Superior temporal gyrus (tissue), 1 donor: ENCODE measurements around the gene TMEM212.
A peak's percentile ranks its signal among the peaks of the same experiment; 100 is the strongest.

Experiments used
- DNase-seq: peaks from one replicate; pipeline ENCODE4 v3.0.0-alpha.2; 2016; ENCODE audit errors: extremely low spot score

TMEM212 gene

DNA sequence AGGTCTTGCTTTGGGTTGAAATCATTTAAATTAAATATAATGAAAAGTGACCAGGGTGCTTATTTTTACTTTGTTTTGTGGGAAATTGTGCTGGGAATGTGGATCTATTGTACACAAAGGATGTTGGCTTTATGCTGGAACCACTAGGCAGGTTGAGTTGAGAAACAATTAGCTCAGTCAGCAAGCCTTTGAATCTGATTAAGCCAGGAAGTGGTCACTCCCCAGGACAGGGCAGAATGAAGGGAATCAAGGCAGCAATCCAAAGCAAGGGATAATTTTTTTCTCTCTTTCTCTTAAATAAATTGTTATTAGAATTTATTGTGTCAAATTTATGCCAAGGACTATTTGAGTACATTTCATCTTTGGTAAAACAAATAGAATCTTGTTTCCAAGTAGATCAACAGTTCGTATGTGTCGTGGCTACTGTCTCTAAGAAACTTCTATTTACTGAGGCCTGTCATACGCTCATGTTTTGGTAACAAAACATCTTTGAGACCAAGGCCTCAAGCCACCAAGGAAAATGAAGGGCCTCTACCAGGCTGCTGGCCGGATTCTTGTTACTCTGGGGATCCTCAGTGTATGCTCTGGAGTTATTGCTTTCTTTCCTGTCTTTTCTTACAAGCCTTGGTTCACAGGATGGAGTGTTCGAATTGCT, at the start of gene TMEM212:
Gene TMEM212 (plus strand): TSS at position 486 of the 655 bp plus-strand sequence. CDS start 35 bp downstream, at position 521.
- no peak for DNase-seq

DNA sequence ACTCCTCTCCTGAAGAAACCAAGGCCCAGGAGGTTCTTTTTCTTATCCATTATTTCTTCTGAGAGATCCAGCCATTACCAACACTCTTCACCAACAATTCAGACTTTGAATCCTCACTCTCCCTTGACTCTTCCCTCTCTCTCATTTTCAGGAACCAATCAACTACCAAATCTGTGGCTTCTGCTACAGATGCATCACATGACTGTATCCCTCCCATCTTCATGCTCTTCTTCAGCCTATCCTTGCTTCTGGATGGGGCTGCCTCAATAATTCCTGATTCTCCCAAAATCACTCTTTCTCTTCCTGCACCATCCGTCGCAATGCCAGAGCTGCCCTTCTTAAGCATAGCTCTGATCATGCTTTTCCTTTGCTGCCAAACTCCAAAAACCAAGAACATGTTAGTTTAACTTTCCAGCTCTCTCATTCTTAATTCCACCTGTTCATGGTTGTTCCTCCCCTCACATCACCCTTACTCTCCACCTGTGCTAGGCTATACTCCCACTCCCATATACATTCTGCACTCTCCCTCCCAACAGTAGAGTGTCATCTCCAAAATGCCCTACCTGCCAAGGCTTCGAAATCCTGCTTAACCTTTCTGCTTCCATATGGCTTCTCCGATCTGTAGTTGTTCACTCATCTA, 46.4 kb upstream of the TMEM212 start:
- DNase-seq, result no peak

DNA sequence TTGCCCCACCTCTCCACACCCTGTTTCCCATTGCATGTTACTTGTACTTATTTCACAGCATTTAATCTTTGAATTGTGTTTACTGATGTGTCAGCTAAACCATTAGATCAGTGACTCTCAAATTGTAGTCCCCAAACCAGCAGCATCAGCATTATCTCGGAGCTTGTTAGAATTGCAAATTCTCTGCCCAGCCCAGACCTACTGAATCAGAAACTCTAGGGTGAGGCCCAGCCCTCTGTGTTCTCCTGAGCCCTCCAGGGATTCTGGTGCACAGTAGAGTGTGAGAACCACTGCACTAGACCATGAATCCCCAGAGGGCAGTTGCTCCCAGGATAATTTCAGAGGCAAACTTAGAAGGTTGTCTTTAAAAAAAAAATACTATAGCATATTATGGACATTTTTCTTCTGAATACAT, 45.9 kb upstream of the TMEM212 start:
- DNase-seq, result no peak

DNA sequence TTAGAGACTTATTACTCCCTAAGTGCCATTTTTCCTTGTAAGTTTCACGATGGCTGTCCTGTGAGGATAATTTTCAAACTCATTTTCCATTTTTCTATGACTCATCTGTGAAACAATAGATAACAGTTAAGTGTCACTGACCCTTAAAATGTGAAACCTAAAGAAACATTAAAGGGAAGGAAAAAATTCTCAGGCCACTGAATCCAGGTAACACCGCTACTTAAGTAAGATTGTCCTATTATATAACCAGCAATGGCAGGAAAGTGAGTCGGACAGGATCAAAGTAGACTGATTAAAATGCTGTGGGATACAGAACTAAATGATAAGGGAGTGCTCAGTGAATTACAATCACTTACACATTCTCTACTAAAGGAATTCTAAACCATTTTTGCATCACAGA, 45.3 kb upstream of the TMEM212 start:
- DNase-seq, result no peak

DNA sequence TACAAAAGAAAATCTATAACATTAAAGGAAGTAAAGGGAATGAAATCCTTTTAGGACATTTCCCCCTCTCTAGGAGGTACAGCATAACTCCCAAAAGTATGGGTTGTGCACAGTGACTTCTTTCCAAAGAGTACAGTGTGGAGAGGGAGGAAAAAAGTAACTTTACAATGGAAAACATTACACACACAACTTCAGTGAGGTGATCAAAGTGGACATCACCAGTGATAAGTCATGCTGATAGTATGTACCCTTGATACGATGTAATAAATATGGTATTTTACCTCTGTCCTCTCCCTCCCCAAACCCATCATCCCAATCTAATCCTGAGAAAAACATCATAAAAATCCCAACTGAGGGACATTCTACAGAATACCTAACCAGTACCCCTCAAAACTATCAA, 43.6 kb upstream of the TMEM212 start:
- DNase-seq, result no peak

DNA sequence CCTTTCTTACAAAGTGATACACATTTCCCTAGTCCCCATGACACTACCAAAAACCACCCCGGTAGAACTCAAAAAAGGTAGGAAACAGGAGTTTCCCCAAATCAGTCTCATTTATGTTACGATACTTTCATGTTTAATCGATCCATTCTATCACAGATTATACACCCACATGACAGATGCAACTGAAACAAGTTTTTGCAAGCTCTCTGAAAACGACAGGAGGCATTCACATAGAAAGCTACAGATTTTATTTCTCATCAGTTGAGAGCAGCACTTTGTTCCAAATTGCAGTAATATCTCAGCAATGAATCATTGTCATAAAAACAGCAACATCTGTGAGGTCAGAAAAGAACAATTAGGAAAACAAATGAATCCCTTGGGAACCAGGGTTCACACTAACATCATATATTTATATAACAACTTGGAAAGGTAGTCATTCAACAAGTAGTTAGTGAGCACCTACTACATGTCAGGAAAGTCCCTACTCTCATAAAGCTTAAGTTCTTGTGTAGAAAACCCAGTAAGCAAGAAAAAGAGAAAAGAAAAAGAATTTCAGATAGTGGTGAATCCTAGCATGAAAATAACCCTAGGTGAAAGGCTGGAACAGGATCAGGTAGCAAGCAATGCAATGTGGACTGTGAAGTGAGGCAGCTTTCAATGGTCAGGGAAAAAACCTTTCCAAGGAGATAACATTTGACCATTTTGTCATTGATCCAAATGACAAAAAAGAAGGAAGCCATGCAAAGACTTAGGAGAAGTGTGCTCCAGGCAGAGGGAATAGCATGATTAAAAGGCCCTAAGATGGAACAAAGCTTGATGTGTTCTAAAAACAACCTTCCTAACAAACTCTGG, 41.2 kb upstream of the TMEM212 start:
- DNase-seq, result no peak

DNA sequence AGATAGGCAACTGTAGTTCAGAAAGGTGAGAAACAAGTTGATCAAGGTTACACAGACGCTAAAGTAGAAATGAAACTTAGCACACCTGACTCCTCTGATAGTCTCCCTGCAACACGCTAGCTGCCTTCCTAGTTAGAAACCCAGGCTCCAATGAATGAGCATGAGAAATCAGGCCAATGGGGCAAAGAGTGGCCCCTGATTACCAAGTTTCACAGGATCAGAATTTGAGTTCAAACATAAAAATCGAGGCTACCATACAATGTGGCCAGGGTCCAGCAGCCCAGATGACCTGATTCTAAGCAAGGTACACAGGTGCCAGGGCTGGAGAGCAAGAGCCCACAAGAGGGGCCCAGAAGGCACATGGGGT, 40.6 kb upstream of the TMEM212 start:
- DNase-seq, result no peak

DNA sequence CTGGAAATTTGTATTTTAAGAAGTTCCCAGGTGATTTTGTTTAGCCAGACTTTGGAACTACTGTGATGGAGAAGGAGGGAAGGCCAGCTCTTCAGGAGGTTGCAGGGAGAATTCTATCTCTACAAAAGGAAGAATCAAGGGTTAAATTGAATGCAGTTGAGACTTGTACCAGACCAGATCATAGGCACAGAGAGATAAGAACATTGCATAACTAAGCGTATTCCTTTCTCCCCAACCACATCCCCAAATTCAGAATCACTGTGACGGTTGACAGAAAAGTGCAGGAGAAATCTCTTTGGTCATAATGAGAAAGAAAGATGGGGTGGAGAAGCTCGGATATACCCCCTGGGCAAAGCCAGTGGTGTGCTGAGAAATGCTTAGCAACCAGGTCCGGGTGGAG, 40.1 kb upstream of the TMEM212 start:
- DNase-seq, result no peak

DNA sequence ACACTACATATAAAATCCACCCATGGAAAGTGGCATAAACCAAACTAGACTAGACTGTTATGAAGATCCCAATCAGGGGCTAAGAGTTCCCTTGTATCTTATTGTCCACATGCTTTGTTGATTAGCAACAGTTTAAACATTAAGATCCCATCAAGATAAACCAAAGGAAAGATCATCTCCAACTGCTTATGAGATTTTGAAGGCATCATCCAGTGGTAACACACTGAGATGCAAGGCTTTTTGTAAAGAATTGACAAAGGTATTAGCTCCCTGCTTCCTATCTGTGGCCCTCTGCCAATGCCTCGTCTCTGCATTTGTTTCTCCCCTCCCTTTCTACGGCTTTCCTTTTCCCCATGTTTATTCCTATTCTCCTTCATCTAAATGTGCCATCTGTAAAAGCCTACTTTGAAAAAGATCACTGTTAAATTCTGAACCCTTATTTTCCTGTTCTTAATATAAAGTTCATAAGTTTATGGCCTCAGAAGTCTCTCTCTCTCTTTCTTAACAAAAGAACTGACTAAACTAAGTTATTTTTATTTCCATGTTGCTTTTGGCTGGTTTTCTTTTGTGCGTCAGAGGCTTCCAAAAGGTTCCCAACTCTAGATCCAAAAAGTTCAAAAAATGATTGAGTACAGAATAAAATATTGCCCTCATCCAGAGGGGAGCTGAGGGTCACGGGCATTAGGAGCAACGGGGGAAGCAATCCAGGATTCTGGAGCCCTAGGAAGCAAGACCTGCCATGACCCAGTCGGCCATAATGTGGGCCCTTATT, 38.3 kb upstream of the TMEM212 start:
- no peak for DNase-seq

DNA sequence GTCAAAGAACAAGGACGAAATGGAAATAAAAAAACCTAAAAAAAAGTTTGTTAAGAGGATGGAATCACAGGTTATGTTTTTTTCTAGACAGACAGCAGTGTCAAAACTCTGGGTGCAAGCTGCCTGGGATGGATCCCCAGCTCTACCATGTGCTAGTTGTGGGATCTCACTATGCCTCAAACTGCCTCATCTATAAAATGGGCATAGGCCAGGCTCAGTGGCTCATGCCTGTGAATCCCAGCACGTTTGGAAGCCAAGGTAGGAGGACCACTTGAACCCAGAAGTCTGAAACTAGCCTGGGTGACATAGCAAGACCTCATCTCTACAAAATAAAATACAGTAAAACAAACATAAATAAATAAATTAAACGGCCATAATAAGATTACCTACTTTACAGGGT, 37.5 kb upstream of the TMEM212 start:
- no peak for DNase-seq

DNA sequence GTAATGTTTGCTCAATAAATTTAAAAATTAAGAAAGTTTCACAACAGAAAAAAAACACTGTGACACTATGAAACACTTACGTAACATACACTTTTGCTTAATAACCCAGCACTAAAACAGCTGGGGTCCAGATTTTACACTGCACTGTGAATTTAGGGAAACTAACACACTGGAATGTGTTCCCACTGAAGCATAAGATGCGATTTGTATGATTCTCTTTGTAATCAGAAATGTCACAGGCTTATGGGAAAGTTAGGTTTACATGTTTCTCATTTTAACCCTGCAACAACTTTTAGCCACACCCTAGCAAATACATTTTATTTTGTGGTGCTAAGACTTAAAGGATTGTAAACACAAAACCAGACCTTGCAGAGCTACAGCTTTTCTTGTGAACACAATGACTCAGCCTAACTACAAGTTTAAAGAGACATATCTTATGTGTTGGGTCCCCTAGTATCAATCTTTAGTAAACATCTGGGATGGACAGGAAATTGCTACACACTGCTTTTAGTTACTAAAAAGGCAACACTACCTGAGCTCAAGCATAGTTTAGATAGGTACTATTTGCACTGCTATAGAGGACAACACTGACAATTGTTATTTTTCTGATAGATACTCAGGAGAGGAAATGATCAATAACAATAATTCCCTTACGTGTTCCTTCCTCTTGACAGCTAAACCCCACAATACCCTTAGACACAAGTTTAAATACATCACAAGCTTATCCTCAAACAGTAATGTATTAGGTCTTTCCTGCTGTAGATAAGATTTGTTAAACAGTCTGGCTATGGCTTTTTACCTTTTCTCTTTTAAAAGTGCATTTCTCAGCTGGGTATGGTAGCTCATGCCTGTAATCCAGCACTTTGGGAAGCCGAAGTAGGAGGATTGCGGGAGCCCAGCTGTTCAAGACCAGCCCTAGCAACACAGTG, 36.7 kb upstream of the TMEM212 start:
- DNase-seq, result no peak

DNA sequence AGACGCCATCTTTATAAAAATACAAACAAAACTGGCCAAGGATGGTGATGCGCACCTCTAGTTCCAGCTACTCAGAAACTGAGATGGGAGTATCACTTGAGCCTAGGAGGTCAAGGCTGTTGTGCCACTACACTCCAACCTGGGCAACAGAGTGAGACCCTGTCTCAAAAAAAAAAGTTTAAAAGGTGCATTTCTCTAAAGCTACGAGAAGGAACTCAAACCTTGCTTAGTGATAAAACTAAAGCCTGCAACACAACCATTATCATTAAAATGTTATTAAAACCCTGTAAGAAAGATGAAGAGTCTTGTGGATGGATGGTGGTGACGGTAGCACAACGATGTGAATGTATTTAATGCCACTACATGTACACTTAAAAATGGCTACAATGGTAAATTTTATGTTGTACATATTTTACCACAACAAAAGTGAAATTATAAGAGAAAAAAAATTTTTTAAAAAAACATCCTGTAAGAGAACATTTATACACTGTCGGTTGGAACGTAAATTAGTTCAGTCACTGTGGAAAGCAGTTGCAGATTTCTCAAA, 35.9 kb upstream of the TMEM212 start:
- DNase-seq, result peak; percentile 8

DNA sequence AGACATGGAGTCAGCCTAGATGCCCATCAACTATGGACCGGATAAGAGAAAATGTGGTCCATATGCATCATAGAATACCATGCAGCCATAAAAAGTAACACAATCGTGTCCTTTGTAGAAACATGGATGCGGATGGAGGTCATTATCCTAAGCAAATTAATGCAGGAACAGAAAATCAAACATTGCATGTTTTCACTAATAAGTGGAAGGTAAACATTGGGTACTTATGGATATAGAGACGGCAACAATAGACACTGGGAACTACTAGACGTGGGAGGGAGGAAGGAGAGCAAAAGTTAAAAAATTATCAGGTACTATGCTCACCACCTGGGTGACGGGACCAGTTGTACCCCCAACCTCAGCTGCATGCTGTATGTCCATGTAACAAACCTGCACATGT, 35.3 kb upstream of the TMEM212 start:
- no peak for DNase-seq

DNA sequence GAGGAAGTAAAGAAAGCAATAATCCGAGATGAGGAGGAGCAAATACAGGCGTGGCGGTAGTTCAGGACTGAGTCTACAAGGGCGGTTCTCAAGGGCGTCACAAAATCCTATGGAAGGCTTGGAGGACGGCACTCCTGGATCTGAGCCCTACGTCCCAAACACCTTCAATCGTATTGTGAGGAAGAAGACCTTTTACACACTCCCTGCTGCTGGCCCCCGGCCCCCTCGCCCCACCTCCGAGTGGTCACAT, 33.6 kb upstream of the TMEM212 start:
- no peak for DNase-seq

DNA sequence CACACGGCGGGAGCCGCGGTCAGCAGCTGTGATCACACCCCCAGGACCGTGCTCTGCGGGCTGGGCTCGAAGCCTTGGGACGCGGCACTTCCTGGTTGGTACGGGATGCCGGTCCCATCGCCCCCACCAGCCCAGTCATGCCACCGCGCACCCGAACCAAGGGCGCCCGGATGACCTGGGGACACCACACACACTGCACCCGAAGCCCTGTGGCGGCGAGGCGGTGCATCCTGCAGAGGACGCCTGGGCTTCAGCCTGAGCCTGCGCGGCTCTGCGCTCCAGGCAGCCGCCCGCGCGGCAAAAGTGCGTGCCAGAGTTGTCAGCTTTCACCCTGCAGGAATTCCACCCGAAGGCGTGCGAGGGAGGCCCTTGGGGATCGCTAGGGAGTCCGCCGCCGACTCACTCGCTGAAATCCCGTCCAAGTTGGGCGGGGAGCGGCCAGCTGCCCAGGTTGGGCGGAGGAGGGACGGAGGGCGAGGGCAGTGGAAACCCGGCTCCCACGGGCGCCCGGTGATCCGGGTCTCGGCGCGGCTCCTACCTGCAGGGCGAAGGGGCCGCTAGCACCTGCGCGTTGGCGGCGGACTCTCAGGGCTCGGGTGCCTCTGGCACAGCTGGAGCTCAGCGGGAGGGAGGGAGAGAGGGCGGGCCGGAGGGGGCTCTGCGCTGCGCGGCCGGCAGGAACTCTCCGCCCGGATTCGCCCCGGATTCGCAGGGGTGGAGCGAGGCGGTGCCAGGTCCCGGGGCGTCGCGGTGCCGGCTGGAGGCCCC, 33.1 kb upstream of the TMEM212 start, which contains the start of gene PLD1:
Gene PLD1 (minus strand): TSS at position 623 of the 768 bp plus-strand sequence. CDS start 72,432 bp downstream, outside the sequence.
- DNase-seq, result peak; percentile 80

DNA sequence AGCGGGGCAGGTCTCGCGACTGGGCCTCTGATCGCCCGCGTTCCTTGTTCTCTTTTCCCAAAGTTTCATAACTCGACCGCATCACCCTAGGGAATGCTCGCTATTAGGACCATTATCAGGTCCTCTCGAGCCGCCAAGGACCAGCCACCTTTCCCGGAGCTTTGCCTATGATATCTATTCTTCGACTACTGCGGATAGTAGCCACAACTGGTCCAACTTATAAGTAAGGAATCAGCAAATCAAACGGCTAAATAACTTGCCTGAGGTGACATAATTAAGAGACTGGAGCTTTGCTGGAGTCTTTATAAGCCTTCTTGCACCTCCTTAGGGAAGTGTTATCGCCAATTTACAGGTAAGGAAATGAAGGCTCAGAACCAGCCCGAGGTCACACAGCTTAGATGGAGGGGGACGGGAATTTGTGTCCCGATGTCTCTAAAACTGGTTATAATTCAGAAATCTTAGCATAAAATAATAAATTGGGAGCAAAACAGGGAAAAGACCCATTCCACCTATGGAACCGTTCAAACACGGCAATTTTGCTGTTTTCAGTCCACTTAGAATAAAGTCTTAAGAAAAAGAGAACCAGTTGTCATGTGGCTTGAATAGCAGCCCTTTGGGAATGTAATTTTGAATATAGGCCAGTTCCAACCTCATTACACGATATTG, 32.4 kb upstream of the TMEM212 start:
- DNase-seq, result no peak

DNA sequence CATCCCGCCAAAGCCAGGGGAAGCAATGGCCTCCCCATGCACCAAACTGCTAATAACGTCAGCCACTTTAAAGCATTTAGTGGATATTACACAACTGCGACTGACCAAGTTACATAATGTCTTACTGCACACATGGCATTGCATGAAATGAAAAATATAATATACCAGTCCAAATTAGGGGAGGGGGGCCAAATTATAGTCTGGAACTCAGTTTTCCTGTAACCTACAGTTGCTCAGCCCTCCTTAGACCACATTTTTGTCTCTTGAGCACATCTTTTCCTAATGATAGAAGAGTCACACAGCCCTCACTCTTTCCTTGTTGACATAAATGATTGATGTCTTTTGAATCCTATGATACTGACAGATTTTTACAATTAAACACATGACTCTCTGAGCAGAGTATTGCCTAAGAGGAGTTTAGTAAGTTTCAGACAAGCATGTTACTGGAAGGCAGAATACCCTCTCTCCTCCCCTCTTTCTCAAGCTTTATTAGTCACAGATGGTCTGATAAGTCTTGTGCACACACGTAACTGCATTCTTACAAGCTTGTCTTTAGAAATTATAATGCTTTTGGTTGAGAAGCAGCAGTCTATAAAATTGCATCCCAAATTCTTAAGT, 31.7 kb upstream of the TMEM212 start:
- DNase-seq, result peak; percentile 37

DNA sequence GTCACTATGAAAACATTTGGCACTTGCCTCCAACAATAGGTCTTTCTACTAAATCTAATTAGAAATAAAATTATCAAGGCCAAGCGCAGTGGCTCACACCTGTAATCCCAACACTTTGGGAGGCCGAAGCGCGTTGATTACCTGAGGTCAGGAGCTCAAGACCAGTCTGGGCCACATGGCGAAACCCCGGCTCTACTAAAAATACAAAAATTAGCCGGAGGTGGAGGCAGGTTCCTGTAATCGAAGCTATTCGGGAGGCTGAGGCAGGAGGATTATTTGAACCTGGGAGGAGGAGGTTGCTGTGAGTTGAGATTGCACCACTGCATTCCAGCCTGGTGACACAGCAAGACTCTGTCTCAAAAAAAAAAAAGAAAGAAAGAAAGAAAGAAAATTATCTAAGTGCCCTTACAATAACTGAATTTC, 31.2 kb upstream of the TMEM212 start:
- DNase-seq, result no peak

DNA sequence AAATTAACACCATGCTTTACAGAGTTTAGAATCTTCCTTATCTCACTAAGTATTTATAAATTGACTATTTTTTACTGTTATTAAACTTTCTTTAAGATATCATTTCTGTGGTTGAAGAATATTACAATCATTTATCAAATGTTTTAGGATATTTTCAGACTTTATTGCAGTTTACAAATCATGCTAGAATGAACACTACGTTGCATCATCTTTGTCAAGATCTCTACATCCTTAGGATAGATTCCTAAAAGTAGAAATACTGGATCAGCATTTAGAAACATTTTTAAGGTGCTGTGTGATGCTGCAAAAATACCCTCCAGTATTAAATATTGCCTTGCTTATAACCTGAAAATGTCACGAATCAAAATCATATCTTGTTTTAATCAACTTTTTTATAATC, 30.3 kb upstream of the TMEM212 start:
- DNase-seq, result no peak
